HG03354 (cell line): ENCODE measurements around the gene BRSK2.
"Not testable (repeated sequence)": the region's sequence is repeated elsewhere in the genome, so short reads cannot be mapped to it uniquely, and the experiment has no call there.

Experiments used
- ATAC-seq: cut with Tn5 transposase; IDR thresholded peaks from one replicate; pipeline ENCODE4 v1.9.1; 2021; ENCODE audit warnings: mild to moderate bottlenecking; ENCODE audit not compliant: unreplicated experiment, poor library complexity, severe bottlenecking

Gene BRSK2

DNA sequence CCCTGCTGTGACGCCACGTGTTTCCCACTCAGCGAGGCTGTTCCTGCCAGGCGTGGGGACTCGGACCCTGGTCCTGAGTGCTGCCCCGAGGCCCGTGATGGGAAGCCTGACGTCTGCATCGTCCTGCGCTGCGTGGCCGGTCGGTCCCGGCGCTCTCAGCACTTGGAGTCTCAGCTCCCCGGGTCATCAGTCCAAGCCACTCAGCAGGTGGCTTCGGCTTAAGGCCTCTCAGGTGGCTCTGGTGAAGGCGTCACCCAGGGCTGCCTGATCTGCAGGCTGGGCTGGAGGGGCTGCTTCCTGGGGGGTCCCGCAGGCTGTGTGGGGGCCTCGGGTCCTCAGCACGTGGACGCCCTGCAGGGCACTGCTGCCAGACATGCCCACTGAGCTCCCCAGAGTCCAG, 35.3 kb downstream of the BRSK2 start:
- ATAC-seq = no peak

DNA sequence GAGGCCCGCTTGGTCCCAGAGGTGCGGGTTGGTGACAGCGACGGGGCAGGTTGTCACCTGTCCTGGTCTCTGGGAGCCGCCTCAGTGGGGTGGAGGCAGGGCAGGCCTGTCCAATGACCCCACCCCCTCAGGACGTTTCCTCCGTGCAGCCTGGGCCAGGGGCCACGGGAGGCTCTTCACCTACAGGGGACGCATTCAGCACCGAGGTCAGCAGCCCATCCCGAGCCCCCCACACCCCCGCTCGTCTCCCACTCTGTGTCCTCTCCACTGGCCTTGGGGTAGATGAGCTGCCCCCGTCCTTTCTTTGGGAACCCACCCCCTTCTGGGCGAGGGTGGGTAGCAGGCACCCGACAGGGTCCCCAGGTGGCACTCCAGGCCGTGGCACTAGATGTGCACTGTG, 35.7 kb downstream of the BRSK2 start:
- ATAC-seq = no peak

DNA sequence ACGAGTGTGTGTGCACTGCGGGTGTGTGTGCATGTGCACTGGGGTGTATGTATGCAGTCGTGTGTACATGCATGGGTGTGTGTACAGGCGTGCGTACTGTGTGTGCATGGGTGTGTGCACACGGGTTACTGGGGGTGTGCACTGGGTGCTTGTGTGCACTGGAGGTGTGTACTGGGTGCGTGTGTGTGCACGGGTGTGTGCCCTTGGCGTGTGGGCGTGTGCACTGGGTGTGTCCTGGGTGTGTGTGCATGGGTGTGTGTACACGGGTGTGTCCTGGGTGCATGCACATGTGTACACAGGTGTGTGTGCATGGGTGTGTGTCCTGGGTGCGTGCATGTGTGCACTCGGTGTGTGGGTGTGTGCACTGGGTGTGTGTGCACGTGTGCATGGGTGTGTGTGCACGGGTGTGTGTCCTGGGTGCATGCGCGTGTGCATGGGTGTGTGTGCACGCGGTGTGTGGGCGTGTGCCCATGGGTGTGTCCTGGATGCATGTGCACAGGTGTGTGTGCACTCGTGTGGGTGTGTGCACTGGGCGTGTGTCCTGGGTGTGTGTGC, 39.1 kb downstream of the BRSK2 start:
- no peak for ATAC-seq

DNA sequence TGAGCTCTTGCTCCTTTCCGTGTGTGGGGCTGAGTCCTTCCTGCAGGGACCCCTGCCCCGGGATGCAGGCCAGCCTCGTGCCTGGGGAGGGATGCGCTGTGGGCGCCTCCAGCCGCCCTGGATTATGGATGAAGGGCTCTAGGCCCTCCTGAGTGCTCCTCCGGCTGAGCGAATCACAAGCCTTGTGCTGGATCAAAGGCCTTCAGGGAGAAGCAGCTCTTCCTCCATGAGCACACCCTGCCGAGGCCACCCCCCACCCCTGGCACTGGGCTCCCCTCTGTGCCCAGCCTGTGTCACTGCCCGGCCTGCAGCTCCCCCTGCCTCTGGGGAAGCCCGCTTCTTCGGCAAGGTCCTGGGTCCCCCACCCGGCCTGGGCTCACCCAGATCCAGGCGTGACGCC, 43.8 kb downstream of the BRSK2 start:
- ATAC-seq = no peak

DNA sequence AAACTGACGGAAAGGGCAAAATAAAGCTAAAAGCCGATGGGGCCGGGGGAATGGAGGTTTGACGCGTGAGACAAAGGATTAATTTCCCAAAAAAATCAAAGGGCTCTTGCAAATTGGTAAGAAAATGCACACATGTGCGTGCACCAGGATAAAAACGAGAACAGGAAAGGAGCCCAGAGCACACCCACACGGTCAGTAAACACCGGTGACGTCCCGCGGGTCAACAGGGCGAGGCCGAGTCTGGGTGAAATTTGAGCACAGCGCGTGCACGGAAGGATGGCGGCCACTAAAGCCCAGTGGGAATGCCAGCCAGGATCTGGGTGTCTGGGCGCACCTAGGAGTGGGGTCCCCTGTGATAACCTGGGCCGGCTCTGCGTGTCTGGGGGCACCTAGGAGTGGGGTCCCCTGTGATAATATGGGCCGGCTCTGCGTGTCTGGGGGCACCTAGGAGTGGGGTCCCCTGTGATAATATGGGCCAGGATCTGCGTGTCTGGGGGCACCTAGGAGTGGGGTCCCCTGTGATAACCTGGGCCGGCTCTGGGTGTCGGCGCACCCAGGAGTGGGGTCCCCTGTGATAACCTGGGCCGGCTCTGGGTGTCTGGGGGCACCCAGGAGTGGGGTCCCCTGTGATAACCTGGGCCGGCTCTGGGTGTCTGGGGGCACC, 44.4 kb downstream of the BRSK2 start:
- ATAC-seq = no peak

DNA sequence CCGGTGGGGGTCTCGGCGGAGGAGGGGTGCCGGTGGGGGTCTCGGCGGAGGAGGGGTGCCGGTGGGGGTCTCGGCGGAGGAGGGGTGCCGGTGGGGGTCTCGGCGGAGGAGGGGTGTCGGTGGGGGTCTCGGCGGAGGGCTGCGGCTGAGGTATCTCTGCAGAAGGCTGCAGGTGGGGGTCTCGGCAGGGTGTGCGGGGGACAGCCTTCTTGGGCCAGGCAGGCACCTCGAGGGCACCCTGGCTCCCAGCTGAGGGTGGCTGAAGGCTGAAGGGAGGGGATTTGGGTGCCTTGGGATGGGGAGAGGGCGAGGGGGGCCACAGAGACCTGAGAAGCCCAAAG, 45.7 kb downstream of the BRSK2 start:
- ATAC-seq = not testable (repeated sequence)

DNA sequence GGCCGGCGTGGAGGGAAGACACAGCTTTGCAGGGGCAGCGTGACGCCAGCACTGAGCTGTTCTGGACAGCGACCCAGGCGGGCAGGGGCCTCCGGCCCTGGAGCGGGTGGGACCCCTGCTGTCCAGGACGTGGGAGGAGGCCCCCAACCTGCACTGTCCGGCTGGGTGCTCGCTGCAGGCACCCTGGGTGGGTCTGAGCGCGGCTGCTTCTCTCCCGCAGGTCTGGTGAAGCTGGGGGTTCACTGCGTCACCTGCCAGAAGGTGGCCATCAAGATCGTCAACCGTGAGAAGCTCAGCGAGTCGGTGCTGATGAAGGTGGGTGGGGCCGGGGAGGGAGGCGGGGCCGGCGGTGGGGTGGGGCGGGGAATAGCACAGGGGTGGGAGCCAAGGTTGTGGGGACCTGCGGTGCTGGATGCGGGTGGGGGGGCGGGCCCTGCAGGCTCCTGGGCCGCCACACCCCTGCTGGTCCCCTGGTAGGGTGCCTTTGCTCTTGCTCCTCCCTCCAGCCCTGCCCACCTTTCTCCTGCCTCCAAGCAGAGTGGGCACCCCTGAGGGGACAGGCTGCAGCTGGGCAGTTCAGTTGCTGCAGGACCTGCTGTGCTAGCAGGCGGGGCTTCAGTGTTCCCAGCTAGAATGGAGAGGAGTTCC, 46.2 kb downstream of the BRSK2 start:
- no peak for ATAC-seq

DNA sequence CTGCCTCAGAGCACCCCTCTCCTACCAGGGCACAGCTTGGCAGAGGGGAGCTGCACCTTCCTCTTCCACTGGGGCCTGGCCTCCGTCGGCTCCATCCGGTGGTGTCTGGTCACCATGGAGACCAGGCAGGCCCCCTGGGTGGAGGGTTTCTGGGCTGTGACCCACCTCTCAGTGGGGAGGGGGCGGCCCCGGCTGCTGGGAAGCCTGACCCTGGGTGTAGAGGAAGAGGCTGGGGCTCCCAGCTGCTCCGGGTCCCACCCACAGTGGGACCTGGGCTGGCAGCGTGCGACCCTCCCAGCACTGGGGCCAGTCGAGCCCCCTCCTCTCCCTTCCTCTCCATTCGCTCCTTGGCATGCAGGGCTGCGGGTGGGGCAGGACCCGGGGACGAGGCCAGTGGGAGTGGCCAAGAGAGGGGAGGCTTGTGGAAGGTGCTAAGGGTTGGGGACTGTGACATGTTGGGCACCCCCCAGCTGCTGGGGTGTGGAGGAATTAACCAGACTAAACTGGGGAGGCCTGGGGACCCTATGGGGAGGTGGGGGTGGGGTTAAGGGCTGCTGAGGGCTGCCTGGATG, 46.8 kb downstream of the BRSK2 start:
- no peak for ATAC-seq

DNA sequence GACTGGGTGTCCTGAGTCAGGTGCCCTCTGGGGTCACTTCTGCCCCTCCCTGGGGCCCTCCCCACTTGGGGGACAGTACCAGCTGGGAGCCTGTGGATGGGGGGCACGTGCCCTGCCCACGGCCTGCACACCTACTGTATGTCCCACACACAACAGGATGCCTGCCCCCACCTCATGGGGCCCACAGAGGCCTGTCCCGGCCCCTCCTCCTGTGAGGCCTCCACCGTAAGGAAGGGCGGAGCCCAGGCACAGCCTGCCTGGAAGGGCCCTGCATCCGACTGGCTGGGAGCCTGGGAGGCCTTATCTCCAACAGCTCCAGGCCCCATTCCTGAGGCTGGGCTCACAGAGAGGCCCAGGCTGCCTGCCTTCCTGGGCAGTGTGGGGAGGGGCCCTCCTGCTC, 47.8 kb downstream of the BRSK2 start:
- no peak for ATAC-seq

DNA sequence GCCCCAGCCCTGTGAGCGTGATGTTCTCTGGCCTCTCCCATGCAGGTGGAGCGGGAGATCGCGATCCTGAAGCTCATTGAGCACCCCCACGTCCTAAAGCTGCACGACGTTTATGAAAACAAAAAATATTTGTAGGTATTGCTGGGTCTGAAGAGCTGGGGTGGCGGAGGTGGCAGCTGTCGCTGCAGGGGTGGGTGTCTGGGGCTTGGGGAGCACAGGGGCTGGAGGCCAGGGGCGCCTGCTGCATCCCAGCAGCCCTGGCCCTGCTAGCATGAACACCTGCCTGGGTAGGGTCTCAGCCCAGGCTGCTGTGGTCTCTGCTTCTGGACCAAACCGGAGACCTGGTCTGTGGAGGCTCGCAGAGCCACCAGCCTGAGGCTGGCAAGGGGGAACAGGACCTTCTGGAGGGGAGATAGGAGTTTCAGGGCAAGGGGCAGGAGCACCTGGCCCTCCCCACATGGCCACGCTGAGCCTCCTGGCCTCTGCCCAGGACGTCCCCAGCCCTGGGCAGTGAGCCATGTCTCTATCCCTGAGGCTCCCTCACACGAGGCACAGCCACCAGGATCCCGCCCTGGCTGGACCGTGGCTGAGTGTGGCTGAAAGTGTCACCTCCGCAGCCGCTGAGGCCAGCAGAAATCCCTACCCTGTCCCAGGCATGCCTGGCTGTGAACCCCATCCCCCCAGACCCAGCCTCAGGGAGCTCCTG, 48.7 kb downstream of the BRSK2 start:
- ATAC-seq = no peak

DNA sequence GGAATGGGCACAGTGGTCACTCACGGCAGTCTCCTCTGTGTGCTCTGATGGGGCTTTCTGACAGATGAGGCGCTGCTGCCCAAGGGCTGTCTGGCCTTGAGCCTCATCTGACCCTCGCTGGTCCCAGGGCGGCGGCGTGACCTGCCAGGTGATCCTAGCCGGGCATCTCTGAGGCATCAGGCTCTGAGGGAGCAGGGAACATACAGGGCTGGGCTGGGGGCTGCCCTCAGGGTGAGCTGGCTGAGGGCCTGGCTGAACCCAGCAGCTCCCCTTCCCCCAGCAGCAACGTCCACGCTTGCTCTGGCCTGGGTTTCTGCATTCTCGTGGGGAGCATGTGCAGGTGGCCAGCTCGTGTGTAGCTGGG, 49.2 kb downstream of the BRSK2 start:
- ATAC-seq = no peak

DNA sequence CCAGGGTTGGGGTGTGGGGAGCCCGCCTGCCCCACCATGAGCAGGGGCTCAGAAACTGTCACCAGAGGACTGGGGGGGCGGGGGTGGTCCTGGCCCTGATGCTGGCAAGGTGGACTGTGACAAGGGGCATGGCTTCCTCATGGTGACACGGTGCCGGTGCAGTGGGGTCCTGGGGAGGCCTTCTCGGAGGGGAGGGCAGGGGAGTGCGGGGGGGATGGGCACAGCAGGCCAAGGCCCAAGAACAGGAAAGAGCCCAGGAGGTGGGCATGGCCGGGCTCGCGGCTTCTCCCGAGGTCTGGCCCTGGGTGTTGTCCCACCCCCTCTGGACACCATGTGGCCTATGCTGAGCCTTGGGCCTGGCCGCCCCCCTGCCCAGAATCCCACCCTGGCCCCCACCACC, 49.6 kb downstream of the BRSK2 start:
- ATAC-seq = no peak

DNA sequence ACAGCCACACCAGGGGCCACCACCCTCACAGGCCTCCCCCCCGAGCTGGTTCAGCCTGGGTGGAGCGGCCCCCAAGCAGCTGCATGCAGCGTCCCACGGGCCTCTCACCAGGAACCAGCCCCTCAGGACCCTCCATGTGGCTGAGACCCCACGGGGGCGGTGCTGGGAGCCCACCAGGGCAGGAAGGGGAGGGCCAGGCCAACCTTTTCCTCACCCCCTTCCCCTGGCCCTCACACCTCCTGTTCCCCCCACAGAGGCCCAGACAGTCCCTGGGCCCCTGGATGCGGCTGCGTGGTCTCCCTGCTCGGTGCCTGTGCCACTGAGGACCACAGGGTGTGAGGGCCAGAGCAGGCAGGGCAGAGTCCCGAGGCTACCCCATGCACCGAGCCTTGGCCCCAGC, 50.3 kb downstream of the BRSK2 start:
- no peak for ATAC-seq

DNA sequence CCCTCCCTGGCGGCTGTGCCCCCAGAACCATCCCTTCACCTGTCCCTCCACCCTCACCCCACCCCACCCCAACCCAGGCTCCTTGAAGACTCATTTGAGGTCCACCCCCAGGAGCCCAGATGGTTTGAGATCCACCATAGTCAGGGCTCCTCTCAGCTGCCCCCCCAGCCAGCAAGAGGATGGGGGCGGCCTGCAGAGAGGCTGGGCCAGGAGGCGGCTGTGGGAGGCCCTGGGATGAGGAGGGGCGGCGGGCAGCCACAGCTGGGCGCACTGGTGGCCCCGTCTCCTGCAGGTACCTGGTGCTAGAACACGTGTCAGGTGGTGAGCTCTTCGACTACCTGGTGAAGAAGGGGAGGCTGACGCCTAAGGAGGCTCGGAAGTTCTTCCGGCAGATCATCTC, 50.8 kb downstream of the BRSK2 start:
- no peak for ATAC-seq

DNA sequence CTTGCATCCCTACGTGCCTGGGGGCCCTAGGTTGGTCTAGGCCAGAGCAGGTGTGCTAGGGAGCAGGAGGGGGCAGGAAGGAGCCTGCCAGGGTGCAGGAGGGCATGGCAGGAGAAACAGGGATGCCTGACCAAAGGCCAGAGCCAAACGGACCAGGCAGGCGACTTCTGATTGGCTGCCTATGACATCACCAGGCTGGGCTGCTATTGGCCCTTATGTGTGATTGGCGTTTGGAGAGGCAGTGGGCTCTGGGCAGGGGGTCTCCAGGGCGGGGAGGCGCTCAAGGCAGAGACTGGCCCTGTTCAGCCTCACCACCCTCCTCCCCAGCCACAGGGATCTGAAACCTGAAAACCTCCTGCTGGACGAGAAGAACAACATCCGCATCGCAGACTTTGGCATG, 52.4 kb downstream of the BRSK2 start:
- no peak for ATAC-seq

DNA sequence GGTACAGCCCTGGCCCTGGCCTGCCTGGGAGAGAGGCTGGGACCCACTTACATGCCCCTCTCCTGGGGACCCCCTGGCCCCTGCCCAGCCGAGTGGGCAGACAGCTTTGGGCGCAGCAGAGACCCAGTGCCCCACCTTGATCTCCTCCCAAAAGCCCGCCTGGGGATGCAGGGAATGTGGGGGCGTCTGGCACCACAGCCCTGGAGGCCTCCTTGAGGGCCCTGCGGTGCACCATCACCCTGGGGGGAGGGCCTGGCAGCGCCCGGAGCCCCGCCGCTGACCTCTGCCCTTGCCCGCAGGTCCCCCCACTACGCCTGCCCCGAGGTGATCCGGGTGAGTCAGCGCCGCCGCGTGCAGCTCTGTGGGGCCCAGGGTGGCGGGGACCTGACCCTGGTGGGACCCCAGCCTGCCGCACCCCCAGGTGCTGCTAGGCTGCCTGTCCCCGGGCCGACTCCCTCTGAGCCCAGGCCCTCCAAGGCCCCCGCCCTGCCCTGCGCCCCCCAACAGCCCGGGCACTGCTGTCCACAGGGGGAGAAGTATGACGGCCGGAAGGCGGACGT, 53.2 kb downstream of the BRSK2 start:
- no peak for ATAC-seq

DNA sequence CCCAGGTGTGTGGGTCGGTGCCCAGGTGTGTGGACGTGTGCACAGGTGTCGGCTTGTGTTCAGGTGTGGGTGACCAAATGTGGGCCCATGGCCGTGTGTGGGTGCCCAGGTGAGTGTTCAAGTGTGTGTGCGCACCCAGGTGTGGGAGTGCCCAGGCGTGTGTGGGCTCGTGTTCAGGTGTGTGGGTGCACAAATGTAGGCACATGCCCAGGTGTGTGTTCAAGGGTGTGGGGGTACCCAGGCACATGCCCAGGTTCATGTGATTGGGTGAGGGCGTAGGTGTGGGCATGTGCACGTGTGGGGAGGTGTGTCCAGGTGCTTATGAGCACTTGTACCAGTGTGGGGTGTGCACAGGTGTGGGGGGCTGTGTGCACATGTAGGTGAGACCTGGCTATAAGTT, 54.0 kb downstream of the BRSK2 start:
- no peak for ATAC-seq

DNA sequence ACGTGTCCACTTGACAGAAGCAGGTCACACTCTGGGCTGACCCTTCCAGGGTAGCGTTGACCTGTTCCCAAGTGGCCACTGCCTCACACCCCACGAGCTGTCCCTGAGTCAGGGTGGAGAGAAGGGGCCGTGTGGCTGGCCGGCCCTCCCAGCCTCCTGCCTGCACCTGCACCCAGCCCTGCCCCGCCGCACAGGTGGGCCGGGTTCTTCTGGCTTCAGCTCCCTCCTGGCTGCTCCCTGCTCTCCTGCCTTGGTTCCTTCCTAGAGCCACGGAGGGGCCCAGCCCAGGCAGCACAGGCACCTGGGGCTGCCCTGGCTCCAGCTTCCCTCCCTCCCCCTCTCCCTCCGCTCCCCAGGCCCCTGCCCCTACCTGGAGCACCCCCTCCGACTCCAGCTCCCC, 54.6 kb downstream of the BRSK2 start:
- no peak for ATAC-seq

DNA sequence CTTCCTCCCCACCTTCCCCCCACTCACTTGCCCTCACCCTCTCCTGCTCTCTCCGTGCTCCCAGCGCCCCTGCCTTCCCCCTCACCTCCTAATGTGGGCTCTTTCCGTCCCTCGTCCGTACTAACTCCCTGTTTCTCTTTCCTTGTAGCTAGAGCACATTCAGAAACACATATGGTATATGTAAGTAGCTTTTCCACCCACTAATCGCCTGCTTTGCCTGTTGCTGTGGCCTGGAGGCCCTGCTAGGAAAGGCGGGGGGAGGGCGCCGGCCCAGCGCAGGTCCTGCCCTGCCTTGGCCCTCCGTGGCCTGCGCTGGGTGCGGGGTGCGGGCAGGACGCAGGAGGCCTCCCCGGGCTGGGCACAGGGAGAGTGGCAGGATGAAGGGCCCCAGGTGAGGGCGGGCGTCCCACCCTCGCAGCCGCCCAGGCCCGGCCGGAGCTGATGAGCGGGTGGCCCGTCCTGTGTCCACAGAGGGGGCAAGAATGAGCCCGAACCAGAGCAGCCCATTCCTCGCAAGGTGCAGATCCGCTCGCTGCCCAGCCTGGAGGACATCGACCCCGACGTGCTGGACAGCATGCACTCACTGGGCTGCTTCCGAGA, 55.2 kb downstream of the BRSK2 start:
- no peak for ATAC-seq

DNA sequence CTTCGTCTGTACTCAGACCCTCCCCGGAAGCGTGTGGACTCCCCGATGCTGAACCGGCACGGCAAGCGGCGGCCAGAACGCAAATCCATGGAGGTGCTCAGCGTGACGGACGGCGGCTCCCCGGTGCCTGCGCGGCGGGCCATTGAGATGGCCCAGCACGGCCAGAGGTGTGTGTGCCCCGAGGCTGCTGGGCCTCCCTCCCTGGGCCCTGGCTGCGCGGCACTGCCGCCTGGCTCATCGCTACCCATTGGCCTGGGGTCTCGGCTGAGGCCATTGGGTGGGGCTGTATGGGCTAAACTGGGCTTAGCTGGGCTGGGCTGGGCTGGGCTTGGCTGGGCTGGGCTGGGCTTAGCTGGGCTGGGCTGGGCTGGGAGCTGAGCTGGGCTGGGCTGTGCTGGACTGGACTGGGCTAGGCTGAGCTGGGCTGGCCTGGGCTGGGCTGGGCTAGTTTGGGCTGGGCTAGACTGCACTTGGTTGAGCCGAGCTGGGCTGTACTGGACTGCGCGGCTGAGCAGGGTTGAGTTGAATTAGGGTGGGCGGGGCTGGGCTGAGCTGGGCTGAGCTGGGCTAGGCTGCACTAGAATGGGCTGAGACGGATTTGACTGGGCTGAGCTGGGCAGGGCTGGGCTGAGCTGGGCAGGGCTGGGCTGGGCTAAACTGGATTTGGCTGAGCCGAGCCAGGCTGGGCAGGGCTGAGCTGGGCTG, 56.2 kb downstream of the BRSK2 start:
- no peak for ATAC-seq
